ENCODE results near the gene FBLL1. TPM values are rescaled to one million over a fixed set of nuclear protein-coding genes. Genes with fewer than 3 reads are reported as not detected.

The FBLL1 gene
- total and polyA plus RNA-seq, 2 of the 8 experiments (the other 6 are each of a cell fraction or from before 2014, with no cell fraction given), result 8.3 to 30.9 TPM

Small RNA genes lying within 50 kb of the gene (microRNA-seq; reads per million reads assigned to microRNA genes)
- gene MIR103A1 (ENCODE audit: borderline microRNAs expressed in 2 of 2, borderline number of aligned reads in 2 of 2, borderline replicate concordance in 1 of 2), result 0 reads per million in 2 experiments
- gene MIR103B1 (ENCODE audit: borderline microRNAs expressed in 2 of 2, borderline number of aligned reads in 2 of 2, borderline replicate concordance in 1 of 2), result 0 reads per million in 2 experiments

Small RNA genes lying within 50 kb of the gene (small RNA-seq; reads per million reads assigned to genes)
- gene MIR103A1 (ENCODE audit: insufficient read depth), result 31.7 reads per million, percentile 95 among the genes with 10 or more reads in this experiment

Other genes with a start within 250 kb of the FBLL1 start
- 41.1 and 42.7 TPM in 2 replicates for gene WWC1, start 237.7 kb upstream of the FBLL1 start, total RNA-seq (2021; fragmentation: NEBNext Ultra II Directional; extraction: Animal tissue kit (Norgen Biotek cat#: 25700))
- 16.4 and 19.5 TPM in 2 replicates for gene WWC1, start 237.7 kb upstream of the FBLL1 start, polyA plus RNA-seq (2011; rRNA removed)
- 98.9 and 108 TPM in 2 replicates for gene RARS1, start 42.8 kb upstream of the FBLL1 start, total RNA-seq (2021; fragmentation: NEBNext Ultra II Directional; extraction: Animal tissue kit (Norgen Biotek cat#: 25700))
- 16.2 and 30.2 TPM in 2 replicates for gene RARS1, start 42.8 kb upstream of the FBLL1 start, polyA plus RNA-seq (2011; rRNA removed)
- gene PANK3, start 50.1 kb downstream of the FBLL1 start, total RNA-seq (2021; fragmentation: NEBNext Ultra II Directional; extraction: Animal tissue kit (Norgen Biotek cat#: 25700)), result 101 and 103 TPM in 2 replicates
- 5.8 and 8.6 TPM in 2 replicates for gene PANK3, start 50.1 kb downstream of the FBLL1 start, polyA plus RNA-seq (2011; rRNA removed)